HG03565 (cell line): Measurements from ENCODE around the gene TCHH.
A peak's percentile ranks its signal among the peaks of the same experiment; 100 is the strongest.
"Not testable (repeated sequence)": the region's sequence is repeated elsewhere in the genome, so short reads cannot be mapped to it uniquely, and the experiment has no call there.

Experiments used
- ATAC-seq: cut with Tn5 transposase; IDR thresholded peaks from one replicate; pipeline ENCODE4 v1.9.1; 2021; ENCODE audit warnings: mild to moderate bottlenecking, moderate library complexity; ENCODE audit not compliant: unreplicated experiment

Gene TCHH

GRCh38 chr1:152115344-152115743 lies at the start of gene TCHH:
Gene TCHH (minus strand): TSS chr1:152115444. CDS start chr1:152114080, 1,364 bp downstream.
- no peak for ATAC-seq

- ATAC-seq: no peak
These were observed 49.4 kb upstream of the TCHH start for GRCh38 chr1:152164517-152165136.

- ATAC-seq: no peak
These were observed 47.7 kb upstream of the TCHH start for GRCh38 chr1:152162792-152163463.

GRCh38 chr1:152160576-152160975 lies 45.3 kb upstream of the TCHH start:
- no peak for ATAC-seq

- no peak for ATAC-seq
These were observed 43.9 kb upstream of the TCHH start, which contains the start of gene RPTN for GRCh38 chr1:152159144-152159543. Gene RPTN (minus strand): TSS chr1:152159228. CDS start chr1:152157889, 1,339 bp downstream.

- ATAC-seq: no peak
These were observed 38.8 kb upstream of the TCHH start for GRCh38 chr1:152153996-152154395.

- ATAC-seq: no peak
These were observed 36.4 kb upstream of the TCHH start for GRCh38 chr1:152151646-152152045.

- no peak for ATAC-seq
These were observed 33.7 kb upstream of the TCHH start for GRCh38 chr1:152148981-152149380.

- ATAC-seq: no peak
These were observed 32.8 kb upstream of the TCHH start for GRCh38 chr1:152148051-152148450.

GRCh38 chr1:152145769-152146168 lies 30.5 kb upstream of the TCHH start:
- ATAC-seq: no peak

- not testable (repeated sequence) for ATAC-seq
These were observed 29.5 kb upstream of the TCHH start for GRCh38 chr1:152144674-152145183.

- ATAC-seq: peak; percentile 65
These were observed 28.1 kb upstream of the TCHH start for GRCh38 chr1:152143150-152143887.

GRCh38 chr1:152141971-152142584 lies 26.8 kb upstream of the TCHH start:
- ATAC-seq: no peak

GRCh38 chr1:152137215-152137614 lies 22.0 kb upstream of the TCHH start:
- no peak for ATAC-seq

- ATAC-seq: no peak
These were observed 14.9 kb upstream of the TCHH start for GRCh38 chr1:152130186-152130585.

- ATAC-seq: no peak
These were observed 12.4 kb upstream of the TCHH start for GRCh38 chr1:152127673-152128072.

GRCh38 chr1:152125834-152126443 lies 10.7 kb upstream of the TCHH start:
- no peak for ATAC-seq

- ATAC-seq: no peak
These were observed 3.7 kb upstream of the TCHH start for GRCh38 chr1:152118915-152119314.

- no peak for ATAC-seq
These were observed 2.3 kb downstream of the TCHH start for GRCh38 chr1:152112885-152113432.

- ATAC-seq: no peak
These were observed 3.0 kb downstream of the TCHH start for GRCh38 chr1:152112101-152112884.
